GM18502 (cell line): Measurements from ENCODE around the gene TNFSF10.

ENCODE experiments used
- ATAC-seq: cut with Tn5 transposase; IDR thresholded peaks from one replicate; pipeline ENCODE4 v1.9.1; 2021; ENCODE audit warnings: mild to moderate bottlenecking; ENCODE audit not compliant: unreplicated experiment, poor library complexity

TNFSF10 gene

GRCh38 chr3:172519740-172520139, 3.5 kb downstream of the TNFSF10 start:
- ATAC-seq: no peak

DNA sequence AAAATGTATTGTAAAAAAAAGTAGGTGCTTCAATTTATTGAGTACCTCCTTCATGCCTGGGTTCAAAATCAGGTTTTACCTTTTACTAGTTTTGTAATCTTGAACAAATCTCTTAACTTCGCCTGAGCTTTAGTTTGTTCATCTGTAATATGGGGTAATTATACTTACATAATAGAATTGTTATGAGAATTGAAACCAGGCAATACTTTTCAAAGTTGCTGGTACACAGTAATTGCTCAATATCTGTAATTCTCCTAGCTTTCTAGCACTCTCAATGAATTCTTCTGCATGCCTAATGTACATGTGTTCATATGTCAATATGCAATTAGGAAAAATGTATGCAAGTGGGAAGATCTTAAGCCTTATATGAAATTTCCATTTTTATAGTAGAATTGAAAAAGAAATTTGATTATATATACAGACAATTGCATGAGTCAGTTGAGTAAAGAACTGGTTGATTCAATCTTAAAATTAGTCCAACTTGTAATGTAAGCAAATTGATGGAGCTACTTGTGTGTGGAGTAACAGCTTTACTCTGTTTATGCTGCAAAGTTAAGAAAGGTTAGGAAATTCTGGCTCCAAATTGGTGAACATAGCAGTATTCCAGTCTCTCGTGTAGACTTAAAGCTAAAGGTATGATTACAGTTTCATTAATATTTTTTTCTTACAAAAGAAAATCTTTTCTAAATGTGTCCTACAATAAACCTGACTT, 4.1 kb downstream of the TNFSF10 start:
- no peak for ATAC-seq

- ATAC-seq: no peak
Measured at GRCh38 chr3:172517859-172518466, 5.3 kb downstream of the TNFSF10 start.

- ATAC-seq: peak; percentile 26
Measured at GRCh38 chr3:172516318-172517214, 6.7 kb downstream of the TNFSF10 start.

DNA sequence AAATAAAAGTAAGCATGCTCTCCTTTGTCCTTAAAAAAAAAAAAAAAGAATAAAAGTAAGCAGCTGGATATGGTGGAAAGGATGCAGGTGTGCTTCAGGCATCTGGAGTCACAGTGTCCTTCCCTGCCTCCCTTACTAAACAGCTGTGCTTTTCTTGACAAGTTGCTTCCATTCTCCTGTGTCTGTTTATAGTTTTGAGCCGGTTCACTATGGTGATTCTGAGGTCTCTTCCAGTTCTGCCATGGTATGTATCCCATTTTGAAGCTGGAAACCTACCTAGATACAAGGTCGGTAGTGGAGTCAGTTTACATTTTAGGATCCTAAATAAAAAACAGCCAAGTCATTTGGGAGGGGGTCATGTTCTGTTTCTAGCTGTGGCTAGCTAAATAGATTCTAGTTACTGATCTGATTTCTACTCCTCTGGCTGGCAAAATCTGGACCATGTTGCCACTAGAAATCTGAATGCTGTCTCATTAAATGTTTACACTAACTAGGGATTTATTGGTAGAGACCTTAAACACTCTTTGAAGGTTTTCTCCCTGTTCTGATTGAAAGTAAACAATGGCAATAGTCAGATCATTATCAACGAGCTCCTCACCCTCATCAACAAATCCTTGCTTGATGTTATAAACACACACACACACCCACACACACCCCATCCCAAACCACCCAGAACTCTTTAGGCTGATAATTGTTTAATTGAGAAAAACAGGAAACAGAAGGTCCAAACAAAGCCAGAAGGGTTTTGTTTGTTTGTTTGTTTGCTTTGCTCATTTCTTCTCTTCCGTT, 7.9 kb downstream of the TNFSF10 start:
- ATAC-seq: no peak

DNA sequence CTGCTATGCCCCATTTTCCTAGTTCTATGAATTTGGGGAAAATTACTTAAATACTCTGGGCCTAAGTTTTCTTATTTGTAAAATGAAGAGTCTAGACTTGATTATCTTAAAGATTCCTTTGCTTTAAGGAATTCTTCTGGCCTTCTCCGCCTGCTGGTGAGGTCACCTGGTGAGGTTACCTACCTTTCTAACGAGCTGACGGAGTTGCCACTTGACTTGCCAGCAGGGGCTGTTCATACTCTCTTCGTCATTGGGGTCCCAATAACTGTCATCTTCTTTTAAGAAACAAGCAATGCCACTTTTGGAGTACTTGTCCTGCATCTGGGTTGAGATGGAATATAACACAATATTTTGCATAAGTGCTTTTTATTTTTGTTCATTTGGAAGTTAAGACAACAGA, 8.6 kb downstream of the TNFSF10 start:
- no peak for ATAC-seq

DNA sequence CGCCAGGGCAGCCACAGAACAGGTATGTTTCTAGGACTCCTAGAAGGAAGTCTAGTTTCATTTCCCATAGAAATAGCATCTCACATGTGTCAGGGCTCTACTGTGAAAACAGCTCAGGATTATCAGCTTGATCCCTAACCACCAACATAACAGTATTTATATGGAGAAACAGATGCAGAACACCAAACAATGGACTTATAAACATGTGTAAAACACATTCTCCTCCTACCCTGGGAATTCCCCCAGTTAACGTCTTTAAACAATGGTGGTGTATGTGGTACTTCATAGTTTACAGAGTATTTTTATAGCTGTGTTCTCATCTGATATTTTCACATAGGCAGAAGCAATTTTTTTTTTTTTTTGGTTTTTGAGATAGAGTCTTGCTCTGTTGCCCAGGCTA, 9.7 kb downstream of the TNFSF10 start:
- ATAC-seq: no peak

DNA sequence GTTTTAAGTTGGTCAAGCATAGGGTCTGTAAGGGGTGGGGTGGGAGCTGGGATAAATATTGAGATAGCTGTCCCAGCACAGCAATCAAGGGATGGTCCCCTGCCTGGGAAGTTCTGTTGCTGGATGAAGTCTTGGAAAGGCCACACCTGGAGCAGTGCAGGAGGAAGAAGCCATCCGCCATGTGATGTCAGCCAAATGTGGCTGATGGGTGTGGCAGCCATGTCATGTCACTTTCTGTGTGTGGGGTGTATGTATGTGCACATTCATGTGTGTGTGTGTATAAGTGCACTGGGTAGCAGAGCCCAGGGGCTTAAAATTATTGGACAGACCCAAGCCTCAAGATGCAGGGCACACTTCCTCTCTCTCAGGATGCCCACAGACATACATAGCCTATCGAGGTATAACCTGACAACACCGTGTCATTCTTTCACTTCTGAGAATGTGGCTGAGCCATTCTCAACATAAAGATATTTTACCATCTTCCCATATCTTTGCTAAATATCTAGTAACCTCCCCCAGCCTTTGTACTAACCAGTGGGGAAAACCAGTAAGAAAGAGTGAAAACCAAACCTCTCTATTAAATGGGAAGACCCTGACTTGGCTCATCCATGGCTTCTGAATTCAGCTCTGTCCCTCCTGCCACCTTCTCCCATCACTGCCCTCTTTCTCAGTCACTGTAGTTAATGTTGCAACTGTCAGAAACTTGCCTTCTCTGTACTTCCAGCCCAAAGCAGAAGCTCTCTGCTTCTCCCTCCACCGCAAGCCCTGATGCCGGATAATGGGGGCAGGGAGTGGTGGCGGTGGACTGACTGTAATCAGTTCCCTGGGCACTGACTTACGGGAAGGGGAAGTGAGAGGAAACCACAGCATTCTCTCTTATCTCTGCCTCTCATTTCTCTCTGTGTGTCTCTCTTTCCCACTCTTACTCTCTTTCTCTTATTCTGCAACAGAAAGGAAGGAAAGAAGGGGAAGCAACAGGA, 11.2 kb downstream of the TNFSF10 start:
- peak; percentile 74 for ATAC-seq

GRCh38 chr3:172506094-172506493, 17.1 kb downstream of the TNFSF10 start:
- no peak for ATAC-seq

- ATAC-seq: no peak
Measured at GRCh38 chr3:172501540-172501939, 21.7 kb downstream of the TNFSF10 start.

GRCh38 chr3:172490198-172490669, 33.0 kb downstream of the TNFSF10 start:
- ATAC-seq: peak; percentile 75

- ATAC-seq: no peak
Measured at GRCh38 chr3:172478116-172478515, 45.1 kb downstream of the TNFSF10 start.

DNA sequence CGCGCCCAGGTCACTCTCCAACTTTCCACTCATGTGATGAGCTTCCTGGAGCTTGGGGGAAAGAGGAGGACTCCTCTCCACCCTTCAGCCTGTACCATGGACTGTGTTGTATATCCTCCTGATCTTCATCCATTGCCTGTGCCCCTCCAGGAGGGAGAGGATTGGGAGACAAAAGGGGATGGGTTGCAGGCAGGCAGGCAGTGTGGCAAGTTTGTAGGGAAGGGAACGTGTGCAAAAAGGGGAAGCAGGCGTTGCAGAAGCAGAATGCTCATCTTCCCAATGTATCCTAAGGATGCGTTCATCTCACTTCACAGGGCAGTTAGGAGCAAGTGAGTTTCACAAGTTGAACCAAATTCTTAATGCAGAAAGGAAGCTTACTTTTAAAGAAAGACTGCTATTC, 46.9 kb downstream of the TNFSF10 start:
- no peak for ATAC-seq

DNA sequence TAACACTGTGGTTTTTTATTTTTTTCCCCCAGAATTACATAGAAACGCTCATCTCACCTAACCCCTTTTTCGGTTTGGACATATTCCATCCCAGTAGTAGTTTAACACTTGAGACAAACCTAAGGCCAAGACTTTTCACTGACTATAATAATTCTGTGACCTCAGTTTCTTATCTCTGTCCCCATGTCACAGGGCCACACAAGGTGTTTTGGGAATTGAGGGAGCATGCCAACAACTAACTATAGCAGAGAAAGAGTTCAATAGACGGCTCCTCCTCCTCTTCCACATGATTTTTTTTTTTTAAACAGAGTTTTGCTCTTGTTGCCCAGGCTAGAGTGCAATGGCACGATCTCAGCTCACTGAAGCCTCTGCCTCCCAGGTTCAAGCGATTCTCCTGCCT, 47.5 kb downstream of the TNFSF10 start:
- no peak for ATAC-seq

GRCh38 chr3:172471903-172472302, 51.3 kb downstream of the TNFSF10 start:
- ATAC-seq: no peak

DNA sequence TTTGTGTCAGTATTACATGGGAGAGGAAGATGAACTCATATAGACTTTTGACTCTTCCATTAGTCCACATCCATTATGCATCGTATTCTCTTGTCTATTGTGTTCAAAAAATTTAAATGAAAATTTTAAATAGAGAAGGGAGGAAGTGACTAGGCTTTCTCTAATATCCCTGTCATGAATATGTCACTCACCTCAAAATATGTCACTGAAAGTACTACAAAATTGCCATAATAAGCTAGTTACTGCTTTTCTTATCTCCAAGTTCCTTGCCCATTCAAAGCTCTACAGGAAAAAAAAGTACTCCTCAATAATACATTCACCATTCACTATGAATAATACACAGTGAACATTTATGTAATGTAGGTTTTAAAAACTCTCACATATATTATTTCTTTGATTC, 52.6 kb downstream of the TNFSF10 start:
- ATAC-seq: no peak

DNA sequence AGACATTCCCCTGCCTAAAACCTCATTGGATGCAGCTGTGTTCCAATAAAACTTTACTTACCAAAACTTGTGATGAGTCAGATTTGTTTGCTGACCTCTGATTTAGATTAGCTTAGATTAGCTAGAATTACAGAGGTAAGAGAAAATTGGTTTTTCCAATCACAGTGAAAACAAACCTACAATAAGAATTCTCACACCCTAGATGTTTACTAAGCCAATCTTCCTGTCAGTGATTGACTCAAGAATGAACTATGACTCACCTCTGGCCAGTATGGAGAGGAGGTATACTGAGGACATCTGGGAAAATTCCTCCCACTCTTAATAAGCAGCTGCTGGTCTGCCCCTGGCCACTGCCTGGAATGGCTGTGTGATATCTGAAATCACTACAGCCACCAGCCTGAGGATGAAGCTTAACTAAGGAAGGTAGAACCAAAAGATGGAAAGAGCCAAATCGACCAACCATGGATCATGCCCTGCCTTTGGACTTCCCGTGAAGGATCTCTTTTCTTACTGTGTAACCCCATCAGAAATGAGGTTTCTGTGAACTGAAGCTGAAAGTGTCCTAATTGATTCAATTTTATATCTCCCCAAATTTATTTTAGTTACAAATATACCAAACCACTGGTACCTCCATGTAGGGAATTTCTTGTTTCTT, 55.9 kb downstream of the TNFSF10 start:
- ATAC-seq: no peak

DNA sequence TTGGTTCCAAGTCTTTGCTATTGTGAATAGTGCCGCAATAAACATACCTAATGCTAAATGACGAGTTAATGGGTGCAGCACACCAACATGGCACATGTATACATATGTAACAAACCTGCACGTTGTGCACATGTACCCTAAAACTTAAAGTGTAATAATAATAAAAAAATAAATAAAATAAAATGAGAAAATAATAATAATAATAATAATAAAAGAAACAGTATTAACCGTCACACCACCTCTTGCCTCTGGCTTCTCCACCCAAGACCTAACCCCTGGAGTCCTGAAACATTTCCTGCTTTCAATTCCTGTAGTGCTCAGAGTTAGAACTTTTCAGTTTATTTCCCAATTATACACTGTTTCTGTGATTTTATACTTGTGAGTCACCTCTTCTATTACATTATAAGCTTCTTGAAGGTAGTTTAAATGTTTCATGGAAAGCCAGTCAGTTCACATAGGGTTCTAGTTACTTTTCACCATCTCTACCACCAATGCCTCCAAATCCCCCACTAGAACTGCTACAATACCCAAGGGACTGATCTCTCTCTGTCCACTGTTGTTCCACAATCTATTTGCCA, 56.6 kb downstream of the TNFSF10 start:
- ATAC-seq: no peak
